MG63 (cell line): Measurements from ENCODE around the gene LNPK. TPM values are rescaled to one million over a fixed set of nuclear protein-coding genes. Genes with fewer than 3 reads are reported as not detected.
"Not testable (repeated sequence)": the region's sequence is repeated elsewhere in the genome, so short reads cannot be mapped to it uniquely, and the experiment has no call there.

Experiments used
- DNase-seq: peaks from one replicate; pipeline ENCODE4 v3.0.0-alpha.2; 2020
- H3K27me3 ChIP-seq: fragments of 250-450 bp; sonication (Bioruptor Pico); 2 replicates; pipeline ENCODE4 v1.5.1; 2020; ENCODE audit warnings: mild to moderate bottlenecking, moderate library complexity
- H3K36me3 ChIP-seq: fragments of 250-450 bp; sonication (Bioruptor Pico); 2 replicates; pipeline ENCODE4 v1.5.1; 2020; ENCODE audit warnings: mild to moderate bottlenecking, moderate library complexity
- H3K4me3 ChIP-seq: fragments of 250-450 bp; sonication (Bioruptor Pico); 2 replicates; pipeline ENCODE4 v1.5.1; 2020; ENCODE audit warnings: mild to moderate bottlenecking, moderate library complexity
- H3K9me3 ChIP-seq: fragments of 250-450 bp; sonication (Bioruptor Pico); 2 replicates; pipeline ENCODE4 v1.5.1; 2020; ENCODE audit warnings: mild to moderate bottlenecking, moderate library complexity
- total RNA-seq: library from RNA; depleted of rRNA; stranded (reverse); fragments of >200 nt; shearing (Covaris generic); gene quantifications from 2 replicates; pipeline ENCODE4 v1.2.3, GENCODE V29; 2014; ENCODE audit warnings: low replicate concordance

LNPK gene
- total RNA-seq, 1 experiment from 2014 or later: 38.4 TPM

DNA sequence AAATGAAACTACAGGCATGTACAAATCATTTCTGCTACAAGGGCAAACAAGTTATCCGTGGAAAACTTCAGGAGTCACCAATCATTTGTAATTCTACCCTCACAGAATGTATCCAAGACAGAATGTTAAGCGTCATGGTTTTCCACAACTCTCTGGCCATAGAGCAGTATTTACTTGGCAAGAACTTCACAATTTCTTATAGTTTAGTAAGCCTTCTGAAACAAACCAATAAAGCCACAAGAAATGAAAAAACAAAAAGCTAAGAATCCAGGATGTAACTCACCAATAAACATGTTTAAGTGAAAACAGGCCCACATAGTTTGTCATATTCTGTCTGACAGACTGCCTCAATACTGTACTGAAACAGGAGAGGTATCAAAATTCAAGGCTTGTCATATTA is 70.3 kb downstream of the LNPK start:
- peaks cover 37% of the 10 kb centered on the region for H3K36me3 ChIP-seq
- no peaks in the 10 kb centered on the region for H3K27me3 ChIP-seq
- DNase-seq: no peak
- H3K4me3 ChIP-seq: no peak overlapping the region
- no peaks in the 10 kb centered on the region for H3K9me3 ChIP-seq

DNA sequence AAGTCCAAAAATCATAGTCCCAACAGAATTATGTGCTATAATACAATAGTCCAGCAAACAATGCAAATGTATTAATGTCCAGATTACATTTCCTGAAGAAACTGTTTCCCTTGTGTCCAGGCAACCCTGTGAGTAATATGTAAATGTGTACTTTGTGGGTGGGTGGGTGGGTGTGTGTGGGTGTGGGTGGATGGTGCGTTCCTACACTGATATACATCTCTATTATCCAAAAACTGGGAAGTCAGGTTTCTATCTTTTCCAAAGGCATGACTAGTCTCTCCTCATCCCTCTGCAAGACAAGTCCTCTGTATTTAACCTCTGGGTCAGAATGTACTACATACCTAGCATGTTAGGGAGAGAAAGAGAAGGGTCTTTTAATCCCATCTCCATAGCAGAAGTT is 71.6 kb downstream of the LNPK start:
- H3K9me3 ChIP-seq: no peaks in the 10 kb centered on the region
- no peaks in the 10 kb centered on the region for H3K27me3 ChIP-seq
- DNase-seq: no peak
- peaks cover 36% of the 10 kb centered on the region for H3K36me3 ChIP-seq
- no peak overlapping the region for H3K4me3 ChIP-seq

DNA sequence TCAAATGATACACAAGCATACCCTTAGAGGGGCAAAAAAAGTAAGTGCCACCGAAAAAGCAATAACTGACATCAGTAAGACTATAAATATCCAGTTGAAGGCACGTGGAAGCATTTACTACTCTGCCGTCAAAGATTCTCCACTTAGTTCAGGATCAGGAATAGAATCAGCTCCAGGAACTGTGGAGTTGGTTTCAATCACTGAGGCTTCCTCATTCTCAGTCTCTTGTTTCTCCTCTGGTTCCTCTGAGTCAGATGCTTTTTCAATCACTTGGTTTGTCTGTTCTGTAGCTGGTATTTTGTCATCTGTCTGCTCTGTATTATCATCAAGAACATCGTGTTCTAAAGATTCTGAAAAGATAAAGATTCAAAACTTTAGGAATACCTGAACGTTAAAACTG is 72.2 kb downstream of the LNPK start:
- no peak for DNase-seq
- Histone ChIP-seq H3K27me3 (no peaks in the 10 kb centered on the region), H3K36me3 (peaks cover 29% of the 10 kb centered on the region), H3K4me3 (no peak overlapping the region), H3K9me3 (no peaks in the 10 kb centered on the region)

DNA sequence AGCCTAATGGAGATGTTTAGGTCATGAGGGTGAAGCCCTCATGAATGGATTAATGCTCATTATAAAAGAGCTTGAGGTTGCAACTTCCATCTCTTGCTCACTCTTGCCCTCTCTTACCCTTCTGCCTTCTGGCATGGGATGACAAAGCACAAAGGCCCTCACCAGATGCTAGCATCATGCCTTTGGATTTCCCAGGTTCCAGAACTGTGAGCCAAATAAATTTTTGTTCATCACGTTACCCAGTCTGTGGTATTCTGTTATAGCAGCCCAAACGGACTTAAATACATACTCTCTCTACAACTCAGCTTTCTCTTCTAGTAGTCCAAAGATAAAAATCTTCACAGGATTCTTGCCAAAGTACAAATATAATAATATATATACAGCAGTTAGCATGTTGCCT is 75.8 kb downstream of the LNPK start:
- Histone ChIP-seq H3K9me3 (no peaks in the 10 kb centered on the region), H3K4me3 (no peak overlapping the region), H3K36me3 (peaks cover 16% of the 10 kb centered on the region), H3K27me3 (no peaks in the 10 kb centered on the region)
- no peak for DNase-seq

DNA sequence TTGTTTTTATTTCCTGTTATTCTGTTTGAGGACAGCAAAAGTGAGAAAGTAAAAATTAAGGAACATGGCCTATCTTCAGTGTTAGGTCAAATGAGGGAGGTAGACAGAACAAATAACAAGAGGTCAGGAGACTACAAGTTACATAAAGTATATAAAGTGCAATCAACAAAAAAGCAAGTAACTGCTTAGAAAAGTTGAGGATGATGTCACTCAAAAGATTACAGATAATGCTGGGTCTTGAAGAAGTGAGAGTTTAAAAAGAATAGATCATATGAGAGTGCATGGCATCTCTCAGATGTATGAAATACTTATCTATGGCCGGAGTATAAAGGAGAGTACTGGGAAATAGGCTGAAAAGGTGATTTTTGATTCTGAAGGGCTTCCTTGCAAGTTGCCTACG is 79.9 kb downstream of the LNPK start:
- Histone ChIP-seq H3K27me3 (no peaks in the 10 kb centered on the region), H3K36me3 (peaks cover 6% of the 10 kb centered on the region; the same call in 1 of the 2 replicates), H3K9me3 (no peaks in the 10 kb centered on the region), H3K4me3 (no peak overlapping the region)
- no peak for DNase-seq

DNA sequence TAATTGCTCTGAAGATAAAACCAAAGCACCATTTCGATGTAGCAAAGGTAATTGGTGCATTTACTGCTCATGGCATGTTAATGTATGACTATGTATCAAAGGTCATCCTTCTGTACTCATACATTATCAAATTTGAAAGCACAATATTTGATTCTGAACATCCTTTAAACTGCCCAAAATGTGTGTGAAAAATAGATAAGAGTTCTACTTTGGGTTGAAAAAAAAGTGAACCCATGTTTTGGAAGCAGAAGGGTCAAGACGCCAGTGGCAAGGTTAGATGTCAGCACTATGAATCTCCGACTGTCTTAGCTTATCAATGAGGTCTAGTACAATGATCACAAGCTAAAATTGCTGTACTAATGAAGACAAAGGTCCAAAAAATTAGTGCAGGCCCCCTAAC is 83.1 kb downstream of the LNPK start:
- Histone ChIP-seq H3K36me3 (no peaks in the 10 kb centered on the region), H3K27me3 (no peaks in the 10 kb centered on the region), H3K9me3 (no peaks in the 10 kb centered on the region), H3K4me3 (no peak overlapping the region)
- DNase-seq: no peak

DNA sequence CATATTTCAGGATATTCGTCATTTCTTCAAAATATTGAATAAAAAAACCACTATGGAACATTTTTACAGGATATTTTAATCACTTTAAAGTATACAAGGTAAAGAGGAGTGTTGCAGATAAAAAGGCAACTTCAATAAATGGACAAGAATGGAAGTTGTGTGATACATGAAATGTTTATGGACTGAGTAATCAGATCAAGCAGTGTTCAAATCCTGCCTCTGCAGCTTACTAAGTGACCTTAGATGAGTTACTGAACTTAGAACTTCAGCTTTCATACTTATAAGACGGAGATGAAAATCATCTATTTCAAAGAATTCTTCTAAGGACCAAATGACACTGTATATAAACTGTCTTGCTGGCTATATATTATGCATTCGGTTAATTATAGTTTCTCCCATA is 87.2 kb downstream of the LNPK start:
- no peak for DNase-seq

DNA sequence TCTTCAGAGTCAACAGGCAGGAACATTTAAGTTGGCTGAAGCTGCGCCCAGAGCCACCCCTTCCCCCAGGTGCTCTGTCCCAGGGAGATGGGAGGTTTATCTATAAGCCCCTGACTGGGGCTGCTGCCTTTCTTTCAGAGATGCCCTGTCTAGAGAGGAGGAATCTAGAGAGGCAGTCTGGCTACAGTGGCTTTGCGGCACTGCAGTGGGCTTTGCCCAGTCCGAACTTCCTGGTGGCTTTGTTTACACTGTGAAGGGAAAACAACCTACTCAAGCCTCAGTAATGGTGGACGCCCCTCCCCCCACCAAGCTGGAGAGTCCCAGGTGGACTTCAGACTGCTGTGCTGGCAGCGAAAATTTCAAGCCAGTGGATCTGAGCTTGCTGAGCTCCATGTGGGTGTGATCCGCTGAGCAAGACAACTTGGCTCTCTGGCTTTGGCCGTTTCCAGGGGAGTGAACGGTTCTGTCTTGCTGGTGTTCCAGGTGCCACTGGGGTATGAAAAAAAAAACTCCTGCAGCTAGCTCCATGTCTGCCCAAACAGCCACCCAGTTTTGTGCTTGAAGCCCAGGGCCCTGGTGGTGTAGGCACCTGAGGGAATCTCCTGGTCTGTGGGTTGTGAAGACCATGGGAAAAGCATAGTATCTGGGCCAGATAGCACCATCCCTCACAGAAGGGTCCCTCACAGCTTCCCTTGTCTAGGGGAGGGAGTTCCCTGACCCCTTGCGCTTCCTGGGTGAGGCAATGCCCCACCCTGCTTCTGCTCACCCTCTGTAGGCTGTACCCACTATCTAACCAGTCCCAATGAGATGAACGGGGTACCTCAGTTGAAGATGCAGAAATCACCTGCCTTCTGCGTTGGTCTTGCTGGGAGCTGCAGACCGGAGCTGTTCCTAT is 88.0 kb downstream of the LNPK start:
- H3K27me3 ChIP-seq, H3K36me3 ChIP-seq, DNase-seq, H3K4me3 ChIP-seq, H3K9me3 ChIP-seq: not testable (repeated sequence)

More for the DNA sequence above, 87.2 kb downstream of the LNPK start:
- Histone ChIP-seq H3K27me3 (no peaks in the 10 kb centered on the region), H3K36me3 (no peaks in the 10 kb centered on the region), H3K9me3 (no peaks in the 10 kb centered on the region), H3K4me3 (no peak overlapping the region)

DNA sequence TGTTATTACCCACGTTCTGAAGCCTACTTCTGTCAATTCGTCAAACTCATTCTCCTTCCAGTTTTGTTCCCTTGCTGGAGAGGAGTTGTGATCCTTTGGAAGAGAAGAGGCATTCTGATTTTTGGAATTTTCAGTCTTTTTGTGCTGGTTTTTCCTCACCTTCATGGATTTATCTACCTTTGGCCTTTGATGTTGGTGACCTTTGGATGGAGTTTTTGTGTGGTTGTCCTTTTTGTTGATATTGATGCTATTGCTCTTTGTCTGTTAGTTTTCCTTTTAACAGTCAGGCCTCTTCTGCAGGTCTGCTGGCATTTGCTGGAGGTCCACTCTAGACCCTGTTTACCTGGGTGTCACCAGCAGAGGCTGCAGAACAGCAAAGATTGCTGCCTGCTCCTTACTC is 88.8 kb downstream of the LNPK start:
- not testable (repeated sequence) for H3K27me3 ChIP-seq, H3K9me3 ChIP-seq, DNase-seq, H3K36me3 ChIP-seq, H3K4me3 ChIP-seq

DNA sequence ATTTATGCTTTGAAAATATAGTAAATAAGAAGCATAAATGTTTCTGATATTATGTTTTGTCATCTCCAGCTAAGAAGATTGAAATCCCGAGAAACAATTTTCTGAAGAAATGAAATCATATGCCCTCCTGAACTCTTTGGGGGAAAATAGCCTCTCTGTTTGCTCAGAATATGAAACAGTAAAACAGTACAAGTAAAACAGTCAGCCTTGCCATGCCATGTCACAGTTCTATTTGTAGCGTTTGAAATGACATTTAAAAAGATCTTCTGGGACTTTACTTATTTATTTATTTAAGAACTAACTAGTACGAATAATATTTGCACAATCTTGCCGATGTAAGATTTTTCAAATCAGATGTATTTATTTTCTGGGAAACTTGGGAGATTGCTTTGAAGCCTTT is 98.0 kb downstream of the LNPK start:
- Histone ChIP-seq H3K9me3 (no peaks in the 10 kb centered on the region), H3K36me3 (no peaks in the 10 kb centered on the region), H3K27me3 (no peaks in the 10 kb centered on the region), H3K4me3 (no peak overlapping the region)
- no peak for DNase-seq

DNA sequence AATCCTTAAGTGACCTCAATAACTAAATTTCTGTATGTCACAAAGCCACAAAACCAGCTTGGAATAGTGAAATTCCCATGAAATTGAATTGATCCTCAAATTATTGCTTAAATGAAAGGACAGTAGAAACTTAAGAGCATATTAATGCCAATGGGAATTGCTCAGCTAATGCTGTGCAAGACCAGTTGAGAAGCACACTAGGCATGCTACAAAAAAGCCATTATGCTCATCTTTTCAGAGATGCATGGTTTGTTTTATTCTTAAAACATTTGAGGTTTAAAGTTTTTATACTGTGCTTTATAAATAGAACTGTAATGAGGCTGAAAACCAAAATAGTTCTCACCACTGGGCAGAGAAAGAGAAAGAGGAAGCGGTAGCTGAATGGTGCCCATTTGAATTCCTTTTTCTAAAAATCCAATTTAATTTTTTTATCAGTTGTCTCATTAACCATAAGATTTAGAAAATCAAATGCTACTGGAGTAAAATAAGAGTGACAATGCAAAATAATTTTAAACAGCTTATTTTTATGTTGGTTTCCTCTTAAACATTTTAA is 98.6 kb downstream of the LNPK start:
- DNase-seq: no peak
- Histone ChIP-seq H3K36me3 (no peaks in the 10 kb centered on the region), H3K4me3 (no peak overlapping the region), H3K27me3 (no peaks in the 10 kb centered on the region), H3K9me3 (no peaks in the 10 kb centered on the region)

DNA sequence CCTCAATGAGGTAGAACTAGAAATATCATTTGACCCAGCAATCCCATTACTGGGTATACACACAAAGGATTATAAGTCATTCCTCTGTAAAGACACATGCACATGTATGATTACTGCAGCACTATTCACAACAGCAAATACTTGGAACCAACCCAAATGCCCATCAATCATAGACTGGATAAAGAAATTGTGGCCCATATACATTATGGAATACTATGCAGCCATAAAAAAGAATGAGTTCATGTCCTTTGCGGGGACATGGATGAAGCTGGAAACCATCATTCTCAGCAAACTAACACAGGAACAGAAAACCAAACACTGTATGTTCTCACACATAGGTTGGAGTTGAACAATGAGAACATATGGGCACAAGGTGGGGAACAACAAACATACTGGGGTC is 106.1 kb downstream of the LNPK start:
- H3K9me3 ChIP-seq, H3K36me3 ChIP-seq, H3K4me3 ChIP-seq, DNase-seq, H3K27me3 ChIP-seq: not testable (repeated sequence)

DNA sequence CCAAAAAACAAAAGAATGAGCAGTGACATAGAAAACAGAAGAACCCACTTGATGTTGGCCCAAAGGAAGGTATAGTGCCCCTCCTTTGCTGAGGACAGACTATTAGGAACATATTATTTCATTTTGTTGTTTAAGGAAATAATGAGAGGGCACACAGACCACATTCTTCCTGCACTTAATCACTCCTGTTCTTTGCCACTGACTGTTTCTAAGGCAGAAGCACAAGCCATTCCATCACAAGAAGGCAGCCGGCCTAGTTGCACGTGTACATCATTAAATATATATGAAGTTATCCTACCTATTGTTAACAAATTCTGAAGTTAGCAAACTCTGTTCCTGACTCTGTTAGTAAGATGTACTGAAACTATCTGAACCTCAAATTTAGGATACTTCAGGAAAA is 110.0 kb downstream of the LNPK start:
- no peaks in the 10 kb centered on the region for H3K9me3 ChIP-seq
- no peak overlapping the region for H3K4me3 ChIP-seq
- H3K27me3 ChIP-seq: no peaks in the 10 kb centered on the region
- DNase-seq: no peak
- H3K36me3 ChIP-seq: no peaks in the 10 kb centered on the region

DNA sequence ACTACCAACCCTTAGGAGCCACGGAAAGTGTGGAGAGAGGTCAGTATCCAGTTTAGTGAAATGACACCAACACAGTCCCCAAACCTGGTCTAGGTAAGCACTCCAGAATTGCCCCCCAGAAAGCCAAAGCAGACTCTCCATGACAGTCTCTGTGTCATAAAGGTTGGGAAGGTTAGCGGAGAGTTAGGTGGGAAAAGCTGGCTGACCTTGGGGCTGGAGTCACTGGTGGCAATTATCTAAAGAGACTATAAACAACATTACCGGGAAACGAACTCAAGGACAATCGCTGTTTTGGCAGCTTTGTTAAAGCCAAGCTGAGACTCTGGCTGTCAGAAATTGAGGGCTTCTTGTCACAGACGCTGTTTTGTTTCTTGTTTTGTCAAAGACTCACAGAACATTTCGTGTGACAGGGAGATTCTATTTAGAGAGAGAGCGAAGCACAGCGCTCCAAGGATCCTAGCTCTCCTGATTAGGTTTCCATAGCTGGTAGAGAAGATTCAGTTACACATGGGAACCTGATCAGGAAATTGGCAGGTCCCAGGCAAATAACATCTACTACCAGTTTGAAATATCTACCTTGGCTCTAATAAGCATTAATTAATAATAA is 111.3 kb downstream of the LNPK start:
- H3K27me3 ChIP-seq: no peaks in the 10 kb centered on the region
- H3K4me3 ChIP-seq: no peak overlapping the region
- H3K9me3 ChIP-seq: no peaks in the 10 kb centered on the region
- no peaks in the 10 kb centered on the region for H3K36me3 ChIP-seq
- DNase-seq: no peak

DNA sequence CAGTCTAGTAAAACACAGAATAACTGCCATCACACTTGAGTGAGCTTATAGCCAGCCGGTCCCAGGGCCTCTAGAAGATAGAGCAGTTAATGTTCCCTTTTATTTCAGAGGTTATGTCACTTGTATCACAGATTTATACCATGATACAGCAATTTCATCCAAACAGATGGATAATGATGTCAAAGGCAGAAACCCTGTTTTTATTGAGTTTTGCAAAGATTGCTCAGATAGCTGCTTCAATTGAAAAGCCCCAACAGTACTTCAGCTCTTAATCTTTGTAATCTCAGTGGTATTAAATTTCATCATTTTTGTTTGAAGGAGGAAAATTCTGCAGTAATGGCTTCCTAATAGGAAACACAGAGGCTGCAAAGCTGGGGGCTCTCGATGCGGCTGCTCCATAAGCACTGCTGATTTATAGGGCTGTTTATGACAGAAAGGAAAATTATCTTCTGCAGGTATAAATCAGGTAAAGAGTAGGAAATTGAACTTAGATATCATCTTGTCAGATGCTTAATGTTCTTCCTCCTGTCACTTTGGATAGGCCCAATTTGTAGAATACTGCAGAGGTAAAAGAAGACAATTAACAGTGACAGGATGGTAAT is 112.3 kb downstream of the LNPK start:
- Histone ChIP-seq H3K27me3 (no peaks in the 10 kb centered on the region), H3K36me3 (no peaks in the 10 kb centered on the region), H3K9me3 (no peaks in the 10 kb centered on the region), H3K4me3 (no peak overlapping the region)
- no peak for DNase-seq

DNA sequence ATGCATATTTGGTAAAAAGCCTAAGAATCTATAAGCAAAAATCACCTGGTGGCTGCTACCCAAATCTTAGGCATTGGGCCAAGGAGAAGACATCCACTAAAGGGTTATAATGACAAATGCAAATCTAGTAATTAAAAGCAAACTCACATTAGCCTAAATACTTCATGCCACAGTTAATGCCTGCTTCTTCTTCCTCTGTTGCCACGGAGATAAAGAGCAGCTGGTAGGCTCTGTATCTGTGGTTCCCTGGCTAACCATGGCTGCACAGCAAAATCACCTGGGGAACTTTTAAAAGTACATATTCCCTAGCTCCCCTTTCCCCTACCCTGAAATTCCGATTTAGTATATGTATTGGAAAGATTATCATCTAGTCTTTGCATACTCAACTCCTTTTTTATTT is 114.3 kb downstream of the LNPK start:
- no peaks in the 10 kb centered on the region for H3K9me3 ChIP-seq
- DNase-seq: no peak
- no peaks in the 10 kb centered on the region for H3K27me3 ChIP-seq
- H3K4me3 ChIP-seq: no peak overlapping the region
- no peaks in the 10 kb centered on the region for H3K36me3 ChIP-seq

DNA sequence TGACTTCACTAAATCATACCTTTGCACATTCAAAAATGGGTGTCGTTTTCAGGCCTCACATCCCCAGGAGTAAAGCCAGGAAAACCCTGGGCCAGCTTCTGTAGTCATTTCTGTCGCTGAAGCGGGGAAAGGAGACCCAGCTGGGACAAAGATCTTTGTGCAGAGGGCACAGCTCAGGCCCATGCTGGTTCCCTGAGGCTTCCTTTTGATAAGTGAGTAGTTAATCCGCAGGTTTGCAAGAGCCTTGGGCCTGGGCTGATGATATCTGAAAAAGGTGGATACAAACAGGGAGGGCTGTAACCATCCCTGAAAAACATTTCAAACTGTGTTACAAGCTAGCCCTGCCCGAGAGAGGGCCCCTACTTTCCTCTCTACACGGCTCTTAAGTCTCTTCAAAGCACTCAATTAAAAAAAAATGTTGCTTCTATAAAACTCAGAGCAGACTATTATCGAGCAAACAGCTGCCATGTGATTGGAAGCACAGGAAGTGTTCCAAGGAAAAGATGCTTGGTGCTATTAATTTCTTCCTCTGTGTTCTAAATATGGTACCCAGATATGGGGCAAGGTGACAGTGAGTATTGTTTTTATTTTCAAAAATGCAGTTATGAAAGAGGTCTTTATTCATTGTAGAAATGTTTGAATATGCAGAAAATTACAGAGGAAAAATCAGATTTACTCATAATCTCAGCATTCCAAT is 117.2 kb downstream of the LNPK start:
- Histone ChIP-seq H3K9me3 (no peaks in the 10 kb centered on the region), H3K4me3 (no peak overlapping the region), H3K27me3 (no peaks in the 10 kb centered on the region), H3K36me3 (no peaks in the 10 kb centered on the region)
- DNase-seq: no peak
